Thoracic aorta (tissue), 2 donors: ENCODE measurements around the gene HSF2BP. TPM values are rescaled to one million over a fixed set of nuclear protein-coding genes. Genes with fewer than 3 reads are reported as not detected.
"Not testable (repeated sequence)": the region's sequence is repeated elsewhere in the genome, so short reads cannot be mapped to it uniquely, and the experiment has no call there.

Experiments
- ATAC-seq: fragments of 150-250 bp; one replicate; pipeline ENCODE4 v1.8.0; 2017; ENCODE audit warnings: low read depth; ENCODE audit not compliant: insufficient number of reproducible peaks, low FRiP score
- DNase-seq: peaks from one replicate; pipeline ENCODE4 v3.0.0-alpha.2; 2020; ENCODE audit warnings: low spot score
- H3K27ac ChIP-seq, 2 donors: fragments of 200-600 bp; sonication (generic); 1 replicate in 1 of 2; 2 replicates in 1 of 2; pipeline ENCODE4 v1.5.1; 2016; ENCODE audit warnings: mild to moderate bottlenecking in 2 of 2, moderate library complexity in 2 of 2
- H3K27me3 ChIP-seq: fragments of 200-600 bp; sonication (generic); replicated peaks from 2 replicates; pipeline ENCODE4 v1.6.0; 2016; ENCODE audit warnings: mild to moderate bottlenecking; ENCODE audit not compliant: insufficient read depth
- H3K36me3 ChIP-seq: fragments of 200-600 bp; sonication (generic); one replicate; pipeline ENCODE4 v1.5.1; 2016
- H3K4me1 ChIP-seq, 2 donors: fragments of 200-600 bp; sonication (generic); 1 replicate in 1 of 2; 2 replicates in 1 of 2; pipeline versions ENCODE4 v1.5.1 to v1.6.0; 2016; ENCODE audit warnings: low read depth in 2 of 2, mild to moderate bottlenecking in 1 of 2; ENCODE audit not compliant: control insufficient read depth in 1 of 2
- H3K4me3 ChIP-seq: fragments of 200-600 bp; sonication (generic); 2 replicates; pipeline ENCODE4 v1.5.1; 2016; ENCODE audit warnings: mild to moderate bottlenecking
- H3K9me3 ChIP-seq: fragments of 200-600 bp; sonication (generic); 2 replicates; pipeline ENCODE4 v1.5.1; 2016
- CTCF ChIP-seq: fragments of 200-600 bp; sonication (generic); IDR thresholded peaks from one replicate; pipeline ENCODE4 v1.5.1; 2019; ENCODE audit warnings: antibody characterized with exemption
- total RNA-seq, 2 donors: library from RNA; depleted of rRNA; stranded (reverse); fragments of >200 nt; gene quantifications; one replicate each; pipeline versions ENCODE4 v1.1.0 to v1.2.3, GENCODE V29; 2016

HSF2BP gene
- total RNA-seq, 2 donors from 2014 or later = 0.78 TPM; not detected in 1

- TF ChIP-seq CTCF = no peak
- H3K36me3 ChIP-seq = no peaks in the 10 kb centered on the region
- no peak for DNase-seq
- H3K4me1 ChIP-seq = no peaks in the 10 kb centered on the region
- H3K9me3 ChIP-seq = no peaks in the 10 kb centered on the region
- no peak for ATAC-seq
- no peaks in the 10 kb centered on the region for H3K27me3 ChIP-seq
- no peak overlapping the region for H3K4me3 ChIP-seq
- no peak overlapping the region for H3K27ac ChIP-seq
These were observed 61.6 kb downstream of the HSF2BP start for GRCh38 chr21:43597540-43598250.

- Histone ChIP-seq H3K27me3 (no peaks in the 10 kb centered on the region), H3K27ac (no peak overlapping the region), H3K4me3 (no peak overlapping the region), H3K9me3 (no peaks in the 10 kb centered on the region), H3K4me1 (no peaks in the 10 kb centered on the region), H3K36me3 (no peaks in the 10 kb centered on the region)
- TF ChIP-seq CTCF = no peak
- no peak for DNase-seq
- ATAC-seq = no peak
These were observed 62.2 kb downstream of the HSF2BP start for GRCh38 chr21:43597052-43597451.

DNA sequence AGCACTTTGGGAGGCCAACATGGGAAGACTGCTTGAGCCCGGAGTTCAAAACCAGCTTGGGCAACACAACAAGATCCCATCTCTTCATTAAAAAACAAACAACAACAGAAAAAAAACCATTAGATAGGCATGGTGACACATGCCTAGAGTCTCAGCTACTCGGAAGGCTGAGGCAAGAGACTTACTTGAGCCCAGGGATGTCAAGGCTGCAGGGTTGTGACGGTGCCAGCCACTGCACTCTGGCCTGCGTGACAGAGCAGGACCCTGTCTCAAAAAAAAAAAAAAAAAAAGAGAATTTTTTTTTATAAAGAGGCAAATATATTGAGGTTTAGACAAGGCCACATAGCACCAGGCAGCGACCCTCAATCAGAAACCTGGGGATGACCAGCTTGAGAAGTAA, 62.7 kb downstream of the HSF2BP start:
- H3K4me1 ChIP-seq = no peaks in the 10 kb centered on the region
- no peaks in the 10 kb centered on the region for H3K36me3 ChIP-seq
- H3K9me3 ChIP-seq = no peaks in the 10 kb centered on the region
- DNase-seq = no peak
- H3K27me3 ChIP-seq = no peaks in the 10 kb centered on the region
- no peak overlapping the region for H3K4me3 ChIP-seq
- TF ChIP-seq CTCF = no peak
- ATAC-seq = no peak
- no peak overlapping the region for H3K27ac ChIP-seq

DNA sequence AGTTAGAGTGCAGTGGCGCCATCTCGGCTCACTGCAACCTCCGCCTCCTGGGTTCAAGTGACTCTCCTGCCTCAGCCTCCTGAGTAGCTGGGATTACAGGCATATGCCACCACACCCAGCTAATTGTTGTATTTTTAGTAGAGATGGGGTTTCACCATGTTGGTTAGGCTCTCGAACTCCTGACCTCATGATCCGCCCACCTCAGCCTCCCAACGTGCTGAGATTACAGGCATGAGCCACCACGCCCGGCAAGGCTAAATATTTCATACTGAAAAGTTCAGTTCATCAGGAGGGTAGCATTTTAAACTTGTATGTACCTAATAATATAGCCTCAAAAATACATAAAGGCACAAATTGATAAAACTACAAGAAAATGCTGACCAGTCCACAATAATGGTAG, 63.5 kb downstream of the HSF2BP start:
- H3K9me3 ChIP-seq, ATAC-seq, H3K27ac ChIP-seq, H3K4me1 ChIP-seq, H3K27me3 ChIP-seq, DNase-seq, H3K4me3 ChIP-seq, H3K36me3 ChIP-seq: not testable (repeated sequence)

DNA sequence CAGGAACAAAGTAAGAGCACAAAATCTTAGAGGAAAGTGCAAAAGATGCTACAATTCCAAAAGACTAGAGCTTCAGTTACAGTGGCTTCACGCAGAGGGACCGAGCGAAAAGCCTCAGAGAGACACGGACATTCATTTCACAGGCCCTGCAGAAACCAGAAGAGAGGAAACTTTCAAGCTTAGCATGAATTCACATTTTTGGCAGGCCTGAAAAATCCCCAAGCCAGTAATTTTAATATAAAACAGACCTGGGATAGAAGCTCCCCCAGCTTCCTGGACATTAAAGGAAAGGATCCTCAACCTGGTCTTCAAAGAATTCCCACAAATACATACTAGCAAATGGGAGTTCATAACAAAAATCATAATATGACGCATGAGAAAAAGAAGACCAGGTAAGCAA, 66.2 kb downstream of the HSF2BP start:
- no peak for TF ChIP-seq CTCF
- H3K4me1 ChIP-seq = no peaks in the 10 kb centered on the region
- no peaks in the 10 kb centered on the region for H3K27me3 ChIP-seq
- no peak overlapping the region for H3K27ac ChIP-seq
- H3K36me3 ChIP-seq = no peaks in the 10 kb centered on the region
- H3K4me3 ChIP-seq = no peak overlapping the region
- no peak for ATAC-seq
- H3K9me3 ChIP-seq = no peaks in the 10 kb centered on the region
- no peak for DNase-seq

GRCh38 chr21:43591571-43591970, 67.7 kb downstream of the HSF2BP start:
- TF ChIP-seq CTCF = no peak
- Histone ChIP-seq H3K9me3 (no peaks in the 10 kb centered on the region), H3K27ac (no peak overlapping the region), H3K36me3 (no peaks in the 10 kb centered on the region), H3K4me3 (no peak overlapping the region), H3K27me3 (no peaks in the 10 kb centered on the region), H3K4me1 (peaks cover 3 to 7% of the 10 kb centered on the region in 2 donors)
- DNase-seq (no peak), ATAC-seq (no peak)
